Body of pancreas (tissue), 4 donors: ENCODE data around the gene LY6G5C.

ENCODE experiments used
- POLR2A ChIP-seq, 3 donors: fragments of 450-650 bp; IDR thresholded peaks; one replicate each; pipeline ENCODE4 v1.6.1; 2016; ENCODE audit warnings: antibody characterized with exemption in 3 of 3, mild to moderate bottlenecking in 2 of 3
- TF ChIP-seq, protein P1 (sequence below), 7 experiments: fragments of 450-650 bp in 4 of 7; fragments of 200-600 bp in 3 of 7; sonication (generic) in 3 of 7; IDR thresholded peaks; one replicate each; pipeline ENCODE4 v1.5.1; 2016 to 2019; ENCODE audit warnings: antibody characterized with exemption in 7 of 7

DNA sequence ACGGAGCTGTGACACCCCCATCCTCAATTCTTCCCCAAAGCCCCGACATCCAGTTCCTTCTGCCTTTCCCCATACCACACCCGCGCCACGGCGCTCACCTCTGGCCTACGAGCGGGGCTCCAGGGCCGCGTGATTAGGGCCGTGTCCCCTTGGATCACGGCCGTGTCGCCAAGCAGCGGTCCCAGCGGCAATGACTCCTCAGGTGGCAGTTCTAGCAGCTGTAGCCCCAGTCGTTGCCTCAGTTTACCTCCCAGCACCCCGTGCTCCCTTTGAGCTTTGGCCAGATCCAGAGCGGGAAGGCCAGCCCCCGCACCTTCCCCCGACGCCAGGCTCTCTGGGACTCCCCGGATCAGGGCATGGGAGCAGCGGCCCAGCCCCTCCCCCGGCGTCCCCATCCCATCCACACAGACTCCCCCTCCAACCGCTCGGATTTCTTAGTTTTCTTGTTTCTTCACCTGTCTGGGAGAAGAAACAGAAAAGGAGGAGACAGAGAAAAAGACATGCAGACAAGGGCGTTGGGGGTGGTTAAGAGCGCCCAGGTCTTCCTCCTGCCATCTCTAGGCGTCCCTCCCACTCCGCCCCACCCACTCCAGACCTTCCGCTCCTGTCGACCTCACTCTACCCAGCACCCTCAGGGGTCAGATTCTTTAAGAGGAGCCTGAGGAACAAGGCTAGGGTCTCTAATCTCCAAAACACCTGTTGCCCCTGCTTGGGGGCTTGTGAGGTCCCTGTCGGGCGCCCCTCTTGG lies 48.1 kb upstream of the LY6G5C start, which contains the start of gene DDAH2:
- TF ChIP-seq, protein P1, sequence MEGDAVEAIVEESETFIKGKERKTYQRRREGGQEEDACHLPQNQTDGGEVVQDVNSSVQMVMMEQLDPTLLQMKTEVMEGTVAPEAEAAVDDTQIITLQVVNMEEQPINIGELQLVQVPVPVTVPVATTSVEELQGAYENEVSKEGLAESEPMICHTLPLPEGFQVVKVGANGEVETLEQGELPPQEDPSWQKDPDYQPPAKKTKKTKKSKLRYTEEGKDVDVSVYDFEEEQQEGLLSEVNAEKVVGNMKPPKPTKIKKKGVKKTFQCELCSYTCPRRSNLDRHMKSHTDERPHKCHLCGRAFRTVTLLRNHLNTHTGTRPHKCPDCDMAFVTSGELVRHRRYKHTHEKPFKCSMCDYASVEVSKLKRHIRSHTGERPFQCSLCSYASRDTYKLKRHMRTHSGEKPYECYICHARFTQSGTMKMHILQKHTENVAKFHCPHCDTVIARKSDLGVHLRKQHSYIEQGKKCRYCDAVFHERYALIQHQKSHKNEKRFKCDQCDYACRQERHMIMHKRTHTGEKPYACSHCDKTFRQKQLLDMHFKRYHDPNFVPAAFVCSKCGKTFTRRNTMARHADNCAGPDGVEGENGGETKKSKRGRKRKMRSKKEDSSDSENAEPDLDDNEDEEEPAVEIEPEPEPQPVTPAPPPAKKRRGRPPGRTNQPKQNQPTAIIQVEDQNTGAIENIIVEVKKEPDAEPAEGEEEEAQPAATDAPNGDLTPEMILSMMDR (IDR thresholded peaks at IDR 0.05): peak in 3 of 7 experiments; percentile 40 to 78 (median 48)
- no peak for TF ChIP-seq POLR2A (IDR thresholded peaks at IDR 0.05)
